ENCODE measurements around the gene PRKCZ. TPM values are rescaled to one million over a fixed set of nuclear protein-coding genes. Genes with fewer than 3 reads are reported as not detected.

Gene PRKCZ
- total RNA-seq, 2 donors from 2014 or later = 34.5 to 46.7 TPM

- peak; percentile 72 for TF ChIP-seq POLR2AphosphoS5 (IDR thresholded peaks at IDR 0.05)
- no peak for TF ChIP-seq CTCF (IDR thresholded peaks at IDR 0.05)
- no peak for TF ChIP-seq POLR2A (IDR thresholded peaks at IDR 0.05)
- intact Hi-C loops (cut with DNase I) = no loop called here
- 67% methylated on average over 22 of the region's 22 CpGs for WGBS
Measured at GRCh38 chr1:2082064-2082463, 31.9 kb downstream of the PRKCZ start.

GRCh38 chr1:2083666-2084065, 33.5 kb downstream of the PRKCZ start:
- Histone ChIP-seq H3K4me3 (no peak overlapping the region), H3K36me3 (no peaks in the 10 kb centered on the region), H3K4me1 (replicated peaks) (peaks cover 12% of the 10 kb centered on the region), H3K27ac (peak overlapping the region in 1 of 2 donors; percentile 88), H3K27me3 (replicated peaks; ENCODE audit: insufficient read depth) (no peaks in the 10 kb centered on the region), H3K9me3 (no peaks in the 10 kb centered on the region)
- DNase-seq (ENCODE audit: low spot score) = no peak
- 87% methylated on average over 18 of the region's 18 CpGs for WGBS
- TF ChIP-seq CTCF (IDR thresholded peaks at IDR 0.05) (no peak), POLR2AphosphoS5 (IDR thresholded peaks at IDR 0.05) (no peak), POLR2A (IDR thresholded peaks at IDR 0.05) (no peak)
- intact Hi-C loops (cut with DNase I) = no loop called here

More at GRCh38 chr1:2082064-2082463, 31.9 kb downstream of the PRKCZ start:
- H3K27me3 ChIP-seq (replicated peaks; ENCODE audit: insufficient read depth) = no peaks in the 10 kb centered on the region
- DNase-seq (ENCODE audit: low spot score) = peak; percentile 59
- peaks cover 12% of the 10 kb centered on the region for H3K4me1 ChIP-seq (replicated peaks)
- H3K27ac ChIP-seq = peak overlapping the region in 1 of 2 donors; percentile 88
- H3K4me3 ChIP-seq = no peak overlapping the region
- no peaks in the 10 kb centered on the region for H3K36me3 ChIP-seq
- H3K9me3 ChIP-seq = no peaks in the 10 kb centered on the region

DNA sequence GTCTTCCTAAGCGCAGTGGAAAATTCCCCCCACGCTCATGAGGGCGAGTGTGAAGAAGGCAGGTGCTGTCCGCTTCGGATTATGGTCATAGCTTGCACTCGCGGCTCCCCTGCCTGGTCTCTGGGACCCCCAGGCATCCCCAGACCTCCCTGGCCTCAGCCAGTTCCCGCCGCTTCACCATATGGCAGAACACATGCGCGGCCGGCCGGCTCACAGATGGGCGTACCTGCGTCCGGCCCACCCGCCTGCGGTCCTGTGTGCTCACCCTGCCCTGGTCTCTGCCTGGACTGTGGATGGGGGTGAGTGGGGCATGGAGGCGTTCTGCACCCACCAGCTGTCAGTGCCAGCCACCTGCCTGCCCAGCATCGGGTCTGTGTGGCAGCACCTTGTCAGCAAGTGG, 34.1 kb downstream of the PRKCZ start:
- WGBS = 98% methylated on average over 11 of the region's 20 CpGs
- no peak for TF ChIP-seq POLR2AphosphoS5 (IDR thresholded peaks at IDR 0.05)
- no peak for TF ChIP-seq CTCF (IDR thresholded peaks at IDR 0.05)
- TF ChIP-seq POLR2A (IDR thresholded peaks at IDR 0.05) = no peak
- H3K9me3 ChIP-seq = no peaks in the 10 kb centered on the region
- no peak overlapping the region for H3K4me3 ChIP-seq
- H3K27me3 ChIP-seq (replicated peaks; ENCODE audit: insufficient read depth) = no peaks in the 10 kb centered on the region
- H3K4me1 ChIP-seq (replicated peaks) = peaks cover 12% of the 10 kb centered on the region
- no peak for DNase-seq (ENCODE audit: low spot score)
- H3K27ac ChIP-seq = peak overlapping the region; percentile 66 to 88
- H3K36me3 ChIP-seq = no peaks in the 10 kb centered on the region
- intact Hi-C loops (cut with DNase I) = no loop called here

GRCh38 chr1:2085080-2085479, 34.9 kb downstream of the PRKCZ start:
- Histone ChIP-seq H3K27ac (peak overlapping the region; percentile 66 to 88), H3K27me3 (replicated peaks; ENCODE audit: insufficient read depth) (no peaks in the 10 kb centered on the region), H3K4me1 (replicated peaks) (peaks cover 12% of the 10 kb centered on the region), H3K9me3 (no peaks in the 10 kb centered on the region), H3K36me3 (no peaks in the 10 kb centered on the region), H3K4me3 (no peak overlapping the region)
- peak; percentile 88 for DNase-seq (ENCODE audit: low spot score)
- TF ChIP-seq POLR2AphosphoS5 (IDR thresholded peaks at IDR 0.05) (peak; percentile 88), POLR2A (IDR thresholded peaks at IDR 0.05) (no peak)
- intact Hi-C loops (cut with DNase I) = no loop called here
- WGBS = 66% methylated on average over 17 of the region's 17 CpGs

DNA sequence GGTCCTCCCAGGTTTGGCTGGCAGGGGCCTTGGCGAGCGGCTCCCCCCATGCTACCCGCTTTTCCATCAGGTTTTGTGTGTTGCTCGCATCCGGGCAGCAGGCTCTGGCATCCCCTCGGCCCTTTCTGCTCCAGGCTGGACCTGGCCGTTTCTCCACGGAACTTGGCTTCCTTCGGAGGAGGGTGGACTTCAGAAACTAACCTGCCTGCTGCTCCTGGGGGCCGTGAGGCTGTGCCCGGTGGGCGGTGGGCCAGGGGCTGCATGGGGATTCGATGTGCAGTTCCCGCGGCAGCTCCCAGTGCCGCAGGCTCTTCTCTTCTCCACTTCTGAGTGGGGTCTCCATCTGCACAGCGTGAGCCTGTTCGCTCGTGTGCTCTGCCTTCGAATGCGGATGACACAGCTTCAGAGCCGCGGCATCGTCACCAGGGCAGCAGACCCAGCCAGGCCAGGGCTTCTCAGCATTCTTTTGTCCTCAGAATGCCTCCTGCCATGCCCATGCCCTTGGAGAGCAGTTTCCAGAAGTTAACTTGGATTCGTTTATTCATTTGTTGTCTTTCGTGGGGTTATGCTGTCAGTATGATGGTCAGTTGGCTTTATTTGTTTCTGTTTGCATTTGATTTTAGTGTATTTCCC, 36.4 kb downstream of the PRKCZ start:
- H3K36me3 ChIP-seq = no peaks in the 10 kb centered on the region
- no peaks in the 10 kb centered on the region for H3K9me3 ChIP-seq
- no peak for TF ChIP-seq POLR2A (IDR thresholded peaks at IDR 0.05)
- TF ChIP-seq POLR2AphosphoS5 (IDR thresholded peaks at IDR 0.05) = no peak
- no peak for TF ChIP-seq CTCF (IDR thresholded peaks at IDR 0.05)
- H3K4me1 ChIP-seq (replicated peaks) = peaks cover 12% of the 10 kb centered on the region
- intact Hi-C loops (cut with DNase I) = no loop called here
- H3K27ac ChIP-seq = peak overlapping the region in 1 of 2 donors; percentile 88
- no peak for DNase-seq (ENCODE audit: low spot score)
- H3K27me3 ChIP-seq (replicated peaks; ENCODE audit: insufficient read depth) = no peaks in the 10 kb centered on the region
- WGBS = 94% methylated on average over 26 of the region's 26 CpGs
- H3K4me3 ChIP-seq = no peak overlapping the region
